ENCODE data around the gene TTC38.
"Not testable (repeated sequence)": the region's sequence is repeated elsewhere in the genome, so short reads cannot be mapped to it uniquely, and the experiment has no call there.

- TF ChIP-seq EZH2phosphoT487 (IDR thresholded peaks at IDR 0.05; ENCODE audit: insufficient read depth, low read depth); EZH2 (IDR thresholded peaks at IDR 0.05; ENCODE audit: insufficient read depth, poor library complexity, severe bottlenecking): not testable (repeated sequence)
These were observed 3.3 kb upstream of the TTC38 start for GRCh38 chr22:46264520-46264919.
